Panc1 (cell line): ENCODE data around the gene BDH1.

Experiments
- CTCF ChIP-seq: fragments of 450-650 bp; IDR thresholded peaks from 2 replicates; pipeline ENCODE4 v1.5.1; 2017; ENCODE audit warnings: mild to moderate bottlenecking
- POLR2AphosphoS5 ChIP-seq: IDR thresholded peaks from 2 replicates; pipeline ENCODE4 v1.6.1; 2012; ENCODE audit warnings: mild to moderate bottlenecking, low read depth, low read length, moderate library complexity
- SIN3A ChIP-seq: IDR thresholded peaks from 2 replicates; pipeline ENCODE4 v1.6.1; 2012; ENCODE audit warnings: low read depth, mild to moderate bottlenecking, low read length, moderate library complexity, borderline replicate concordance; ENCODE audit not compliant: insufficient read depth
- TCF7L2 ChIP-seq: IDR thresholded peaks from 2 replicates; pipeline ENCODE4 v1.6.1; 2011; ENCODE audit warnings: mild to moderate bottlenecking, low read depth, low read length, inconsistent platforms

GRCh38 chr3:197578376-197578775, 22.6 kb upstream of the BDH1 start:
- TF ChIP-seq CTCF (no peak), POLR2AphosphoS5 (no peak), TCF7L2 (no peak), SIN3A (no peak)
